GM23338 (cell line): ENCODE measurements around the gene LIMCH1. TPM values are rescaled to one million over a fixed set of nuclear protein-coding genes. Genes with fewer than 3 reads are reported as not detected.
"Not testable (repeated sequence)": the region's sequence is repeated elsewhere in the genome, so short reads cannot be mapped to it uniquely, and the experiment has no call there.

ENCODE experiments used
- ATAC-seq: fragments of 200-7000 bp; cut with Tn5 transposase; 3 replicates; pipeline ENCODE4 v1.9.1; 2020
- DNase-seq: peaks from one replicate; pipeline ENCODE4 v3.0.0-alpha.2; 2015; ENCODE audit warnings: low spot score
- H2AFZ ChIP-seq: fragments of 200-600 bp; sonication (generic); 2 replicates; pipeline ENCODE4 v1.8.0; 2016; ENCODE audit warnings: antibody characterized with exemption, mild to moderate bottlenecking, moderate library complexity
- H3F3A ChIP-seq: fragments of 200-600 bp; sonication (generic); replicated peaks from 2 replicates; pipeline ENCODE4 v1.8.0; 2017; ENCODE audit warnings: antibody characterized with exemption, mixed run types, low read depth
- H3K27ac ChIP-seq: fragments of 200-600 bp; sonication (generic); 2 replicates; pipeline ENCODE4 v1.6.1; 2016; ENCODE audit warnings: low read depth
- H3K27me3 ChIP-seq: fragments of 200-600 bp; sonication (generic); 2 replicates; pipeline ENCODE4 v1.8.0; 2016; ENCODE audit warnings: mild to moderate bottlenecking, mixed run types, moderate library complexity; ENCODE audit not compliant: insufficient read depth
- H3K36me3 ChIP-seq: fragments of 200-600 bp; sonication (generic); 2 replicates; pipeline ENCODE4 v1.8.0; 2016; ENCODE audit warnings: mild to moderate bottlenecking; ENCODE audit not compliant: insufficient read depth
- H3K4me1 ChIP-seq: fragments of 200-600 bp; sonication (generic); 2 replicates; pipeline ENCODE4 v1.8.0; 2016; ENCODE audit warnings: mild to moderate bottlenecking, moderate library complexity; ENCODE audit not compliant: insufficient read depth
- H3K4me2 ChIP-seq: fragments of 200-600 bp; sonication (generic); 2 replicates; pipeline ENCODE4 v1.7.1; 2017; ENCODE audit warnings: mixed run types
- H3K4me3 ChIP-seq: fragments of 200-600 bp; sonication (generic); 2 replicates; pipeline ENCODE4 v1.6.1; 2016; ENCODE audit warnings: mixed run types
- H3K79me2 ChIP-seq: fragments of 200-600 bp; sonication (generic); replicated peaks from 2 replicates; pipeline ENCODE4 v1.8.0; 2017; ENCODE audit warnings: mild to moderate bottlenecking; ENCODE audit not compliant: insufficient read depth
- H3K9me2 ChIP-seq: fragments of 200-600 bp; sonication (generic); 2 replicates; pipeline ENCODE4 v1.8.0; 2017; ENCODE audit not compliant: insufficient read depth
- H4K20me1 ChIP-seq: fragments of 200-600 bp; sonication (generic); replicated peaks from 2 replicates; pipeline ENCODE4 v1.8.0; 2017; ENCODE audit warnings: mild to moderate bottlenecking; ENCODE audit not compliant: insufficient read depth
- H3K27ac Mint-ChIP-seq: 2 replicates; pipeline ENCODE4 v1.8.0; 2020; ENCODE audit warnings: inconsistent platforms, mild to moderate bottlenecking, moderate library complexity, mixed read lengths
- H3K27me3 Mint-ChIP-seq: 3 replicates; pipeline ENCODE4 v1.8.0; 2022; ENCODE audit warnings: low read depth, mild to moderate bottlenecking, moderate library complexity, mixed read lengths, inconsistent platforms; ENCODE audit not compliant: insufficient read depth, poor library complexity
- H3K36me3 Mint-ChIP-seq: 3 replicates; pipeline ENCODE4 v1.8.0; 2021; ENCODE audit warnings: low read depth, mild to moderate bottlenecking, inconsistent platforms, moderate library complexity, mixed read lengths
- H3K4me1 Mint-ChIP-seq: 3 replicates; pipeline ENCODE4 v1.8.0; 2020; ENCODE audit warnings: mild to moderate bottlenecking, inconsistent platforms, mixed read lengths
- H3K4me3 Mint-ChIP-seq: 3 replicates; pipeline ENCODE4 v1.8.0; 2021; ENCODE audit warnings: moderate library complexity, mild to moderate bottlenecking, inconsistent platforms, mixed read lengths
- H3K9me3 Mint-ChIP-seq: 3 replicates; pipeline ENCODE4 v1.8.0; 2020; ENCODE audit warnings: moderate library complexity, mild to moderate bottlenecking, inconsistent platforms, mixed read lengths
- CREB1 ChIP-seq: fragments of 250-450 bp; sonication (Bioruptor Pico); IDR thresholded peaks from 2 replicates; pipeline ENCODE4 v1.5.0; 2020; ENCODE audit warnings: low read depth, mild to moderate bottlenecking, moderate library complexity
- EZH2 ChIP-seq: fragments of 200-600 bp; sonication (generic); IDR thresholded peaks from one replicate; pipeline ENCODE4 v1.8.0; 2017; ENCODE audit warnings: antibody characterized with exemption, mild to moderate bottlenecking, low read depth; ENCODE audit not compliant: unreplicated experiment
- EZH2phosphoT487 ChIP-seq: fragments of 200-600 bp; sonication (generic); IDR thresholded peaks from one replicate; pipeline ENCODE4 v1.8.1; 2018; ENCODE audit warnings: antibody characterized with exemption; ENCODE audit not compliant: unreplicated experiment
- JUNB ChIP-seq: IDR thresholded peaks from one replicate; pipeline ENCODE4 v1.6.1; 2016; ENCODE audit warnings: antibody characterized with exemption; ENCODE audit not compliant: unreplicated experiment
- NANOG ChIP-seq: IDR thresholded peaks from 2 replicates; pipeline ENCODE4 v1.6.1; 2016; ENCODE audit warnings: antibody characterized with exemption, borderline replicate concordance
- POLR2AphosphoS5 ChIP-seq: IDR thresholded peaks from 2 replicates; pipeline ENCODE4 v1.6.1; 2016; ENCODE audit warnings: antibody characterized with exemption, low read depth
- STAT1 ChIP-seq: IDR thresholded peaks from one replicate; pipeline ENCODE4 v1.6.1; 2016; ENCODE audit warnings: antibody characterized with exemption; ENCODE audit not compliant: unreplicated experiment
- polyA plus RNA-seq: library from polyadenylated mRNA; unstranded; fragments of >200 nt; fragmentation: Nextera tagmentation; extraction: Ambion mirVana; gene quantifications from 2 replicates; pipeline ENCODE4 v1.2.1, GENCODE V29; 2016
- total RNA-seq: library from RNA; depleted of rRNA; stranded (reverse); fragments of >200 nt; shearing (Covaris generic); gene quantifications from 2 replicates; pipeline ENCODE4 v1.2.3, GENCODE V29; 2014
- TF ChIP-seq, protein P1 (sequence below): fragments of 250-450 bp; sonication (Bioruptor Pico); IDR thresholded peaks from 2 replicates; pipeline ENCODE4 v1.5.0; 2020; ENCODE audit warnings: mild to moderate bottlenecking, moderate library complexity
- TF ChIP-seq, protein P2 (sequence below): IDR thresholded peaks from one replicate; pipeline ENCODE4 v1.6.1; 2018; ENCODE audit warnings: antibody characterized with exemption; ENCODE audit not compliant: unreplicated experiment
- TF ChIP-seq, protein P3 (sequence below), 2 experiments: fragments of 200-600 bp in 1 of 2; sonication (generic) in 1 of 2; conservative IDR thresholded peaks; 2 replicates each; pipeline versions ENCODE4 v1.5.1 to v1.6.1; 2016 to 2017; ENCODE audit warnings: antibody characterized with exemption in 2 of 2, low read depth in 2 of 2, mild to moderate bottlenecking in 2 of 2, moderate library complexity in 1 of 2

The LIMCH1 gene
- total and polyA plus RNA-seq, 2 experiments from 2014 or later = 1.5 TPM

GRCh38 chr4:41640906-41641305 lies 102.9 kb downstream of the LIMCH1 start (continued):
- TF ChIP-seq, protein P1, sequence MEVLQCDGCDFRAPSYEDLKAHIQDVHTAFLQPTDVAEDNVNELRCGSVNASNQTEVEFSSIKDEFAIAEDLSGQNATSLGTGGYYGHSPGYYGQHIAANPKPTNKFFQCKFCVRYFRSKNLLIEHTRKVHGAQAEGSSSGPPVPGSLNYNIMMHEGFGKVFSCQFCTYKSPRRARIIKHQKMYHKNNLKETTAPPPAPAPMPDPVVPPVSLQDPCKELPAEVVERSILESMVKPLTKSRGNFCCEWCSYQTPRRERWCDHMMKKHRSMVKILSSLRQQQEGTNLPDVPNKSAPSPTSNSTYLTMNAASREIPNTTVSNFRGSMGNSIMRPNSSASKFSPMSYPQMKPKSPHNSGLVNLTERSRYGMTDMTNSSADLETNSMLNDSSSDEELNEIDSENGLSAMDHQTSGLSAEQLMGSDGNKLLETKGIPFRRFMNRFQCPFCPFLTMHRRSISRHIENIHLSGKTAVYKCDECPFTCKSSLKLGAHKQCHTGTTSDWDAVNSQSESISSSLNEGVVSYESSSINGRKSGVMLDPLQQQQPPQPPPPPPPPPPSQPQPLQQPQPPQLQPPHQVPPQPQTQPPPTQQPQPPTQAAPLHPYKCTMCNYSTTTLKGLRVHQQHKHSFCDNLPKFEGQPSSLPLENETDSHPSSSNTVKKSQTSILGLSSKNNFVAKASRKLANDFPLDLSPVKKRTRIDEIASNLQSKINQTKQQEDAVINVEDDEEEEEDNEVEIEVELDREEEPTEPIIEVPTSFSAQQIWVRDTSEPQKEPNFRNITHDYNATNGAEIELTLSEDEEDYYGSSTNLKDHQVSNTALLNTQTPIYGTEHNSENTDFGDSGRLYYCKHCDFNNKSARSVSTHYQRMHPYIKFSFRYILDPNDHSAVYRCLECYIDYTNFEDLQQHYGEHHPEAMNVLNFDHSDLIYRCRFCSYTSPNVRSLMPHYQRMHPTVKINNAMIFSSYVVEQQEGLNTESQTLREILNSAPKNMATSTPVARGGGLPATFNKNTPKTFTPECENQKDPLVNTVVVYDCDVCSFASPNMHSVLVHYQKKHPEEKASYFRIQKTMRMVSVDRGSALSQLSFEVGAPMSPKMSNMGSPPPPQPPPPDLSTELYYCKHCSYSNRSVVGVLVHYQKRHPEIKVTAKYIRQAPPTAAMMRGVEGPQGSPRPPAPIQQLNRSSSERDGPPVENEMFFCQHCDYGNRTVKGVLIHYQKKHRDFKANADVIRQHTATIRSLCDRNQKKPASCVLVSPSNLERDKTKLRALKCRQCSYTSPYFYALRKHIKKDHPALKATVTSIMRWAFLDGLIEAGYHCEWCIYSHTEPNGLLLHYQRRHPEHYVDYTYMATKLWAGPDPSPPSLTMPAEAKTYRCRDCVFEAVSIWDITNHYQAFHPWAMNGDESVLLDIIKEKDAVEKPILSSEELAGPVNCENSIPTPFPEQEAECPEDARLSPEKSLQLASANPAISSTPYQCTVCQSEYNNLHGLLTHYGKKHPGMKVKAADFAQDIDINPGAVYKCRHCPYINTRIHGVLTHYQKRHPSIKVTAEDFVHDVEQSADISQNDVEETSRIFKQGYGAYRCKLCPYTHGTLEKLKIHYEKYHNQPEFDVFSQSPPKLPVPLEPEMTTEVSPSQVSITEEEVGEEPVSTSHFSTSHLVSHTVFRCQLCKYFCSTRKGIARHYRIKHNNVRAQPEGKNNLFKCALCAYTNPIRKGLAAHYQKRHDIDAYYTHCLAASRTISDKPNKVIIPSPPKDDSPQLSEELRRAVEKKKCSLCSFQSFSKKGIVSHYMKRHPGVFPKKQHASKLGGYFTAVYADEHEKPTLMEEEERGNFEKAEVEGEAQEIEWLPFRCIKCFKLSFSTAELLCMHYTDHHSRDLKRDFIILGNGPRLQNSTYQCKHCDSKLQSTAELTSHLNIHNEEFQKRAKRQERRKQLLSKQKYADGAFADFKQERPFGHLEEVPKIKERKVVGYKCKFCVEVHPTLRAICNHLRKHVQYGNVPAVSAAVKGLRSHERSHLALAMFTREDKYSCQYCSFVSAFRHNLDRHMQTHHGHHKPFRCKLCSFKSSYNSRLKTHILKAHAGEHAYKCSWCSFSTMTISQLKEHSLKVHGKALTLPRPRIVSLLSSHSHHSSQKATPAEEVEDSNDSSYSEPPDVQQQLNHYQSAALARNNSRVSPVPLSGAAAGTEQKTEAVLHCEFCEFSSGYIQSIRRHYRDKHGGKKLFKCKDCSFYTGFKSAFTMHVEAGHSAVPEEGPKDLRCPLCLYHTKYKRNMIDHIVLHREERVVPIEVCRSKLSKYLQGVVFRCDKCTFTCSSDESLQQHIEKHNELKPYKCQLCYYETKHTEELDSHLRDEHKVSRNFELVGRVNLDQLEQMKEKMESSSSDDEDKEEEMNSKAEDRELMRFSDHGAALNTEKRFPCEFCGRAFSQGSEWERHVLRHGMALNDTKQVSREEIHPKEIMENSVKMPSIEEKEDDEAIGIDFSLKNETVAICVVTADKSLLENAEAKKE = no peak
- TF ChIP-seq JUNB = no peak
- TF ChIP-seq NANOG = no peak
- TF ChIP-seq, protein P2, sequence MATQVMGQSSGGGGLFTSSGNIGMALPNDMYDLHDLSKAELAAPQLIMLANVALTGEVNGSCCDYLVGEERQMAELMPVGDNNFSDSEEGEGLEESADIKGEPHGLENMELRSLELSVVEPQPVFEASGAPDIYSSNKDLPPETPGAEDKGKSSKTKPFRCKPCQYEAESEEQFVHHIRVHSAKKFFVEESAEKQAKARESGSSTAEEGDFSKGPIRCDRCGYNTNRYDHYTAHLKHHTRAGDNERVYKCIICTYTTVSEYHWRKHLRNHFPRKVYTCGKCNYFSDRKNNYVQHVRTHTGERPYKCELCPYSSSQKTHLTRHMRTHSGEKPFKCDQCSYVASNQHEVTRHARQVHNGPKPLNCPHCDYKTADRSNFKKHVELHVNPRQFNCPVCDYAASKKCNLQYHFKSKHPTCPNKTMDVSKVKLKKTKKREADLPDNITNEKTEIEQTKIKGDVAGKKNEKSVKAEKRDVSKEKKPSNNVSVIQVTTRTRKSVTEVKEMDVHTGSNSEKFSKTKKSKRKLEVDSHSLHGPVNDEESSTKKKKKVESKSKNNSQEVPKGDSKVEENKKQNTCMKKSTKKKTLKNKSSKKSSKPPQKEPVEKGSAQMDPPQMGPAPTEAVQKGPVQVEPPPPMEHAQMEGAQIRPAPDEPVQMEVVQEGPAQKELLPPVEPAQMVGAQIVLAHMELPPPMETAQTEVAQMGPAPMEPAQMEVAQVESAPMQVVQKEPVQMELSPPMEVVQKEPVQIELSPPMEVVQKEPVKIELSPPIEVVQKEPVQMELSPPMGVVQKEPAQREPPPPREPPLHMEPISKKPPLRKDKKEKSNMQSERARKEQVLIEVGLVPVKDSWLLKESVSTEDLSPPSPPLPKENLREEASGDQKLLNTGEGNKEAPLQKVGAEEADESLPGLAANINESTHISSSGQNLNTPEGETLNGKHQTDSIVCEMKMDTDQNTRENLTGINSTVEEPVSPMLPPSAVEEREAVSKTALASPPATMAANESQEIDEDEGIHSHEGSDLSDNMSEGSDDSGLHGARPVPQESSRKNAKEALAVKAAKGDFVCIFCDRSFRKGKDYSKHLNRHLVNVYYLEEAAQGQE = no peak
- TF ChIP-seq, protein P3, sequence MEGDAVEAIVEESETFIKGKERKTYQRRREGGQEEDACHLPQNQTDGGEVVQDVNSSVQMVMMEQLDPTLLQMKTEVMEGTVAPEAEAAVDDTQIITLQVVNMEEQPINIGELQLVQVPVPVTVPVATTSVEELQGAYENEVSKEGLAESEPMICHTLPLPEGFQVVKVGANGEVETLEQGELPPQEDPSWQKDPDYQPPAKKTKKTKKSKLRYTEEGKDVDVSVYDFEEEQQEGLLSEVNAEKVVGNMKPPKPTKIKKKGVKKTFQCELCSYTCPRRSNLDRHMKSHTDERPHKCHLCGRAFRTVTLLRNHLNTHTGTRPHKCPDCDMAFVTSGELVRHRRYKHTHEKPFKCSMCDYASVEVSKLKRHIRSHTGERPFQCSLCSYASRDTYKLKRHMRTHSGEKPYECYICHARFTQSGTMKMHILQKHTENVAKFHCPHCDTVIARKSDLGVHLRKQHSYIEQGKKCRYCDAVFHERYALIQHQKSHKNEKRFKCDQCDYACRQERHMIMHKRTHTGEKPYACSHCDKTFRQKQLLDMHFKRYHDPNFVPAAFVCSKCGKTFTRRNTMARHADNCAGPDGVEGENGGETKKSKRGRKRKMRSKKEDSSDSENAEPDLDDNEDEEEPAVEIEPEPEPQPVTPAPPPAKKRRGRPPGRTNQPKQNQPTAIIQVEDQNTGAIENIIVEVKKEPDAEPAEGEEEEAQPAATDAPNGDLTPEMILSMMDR (conservative IDR thresholded peaks at IDR 0.05; ENCODE audit: low read depth in 2 of 2) = no peak
- no peak for TF ChIP-seq POLR2AphosphoS5
- no peak for TF ChIP-seq CREB1 (CRISPR knock-in tag)
- no peak for TF ChIP-seq EZH2phosphoT487
- TF ChIP-seq STAT1 = no peak
- TF ChIP-seq EZH2 = no peak

- H3K27me3 Mint-ChIP-seq, DNase-seq: not testable (repeated sequence)
These were observed 104.8 kb downstream of the LIMCH1 start for GRCh38 chr4:41642746-41643145.

More at GRCh38 chr4:41642746-41643145, 104.8 kb downstream of the LIMCH1 start:
- H3K9me3 Mint-ChIP-seq, H3K4me3 Mint-ChIP-seq, H3K79me2 ChIP-seq, H3K9me2 ChIP-seq, ATAC-seq, H3K36me3 ChIP-seq, H3K36me3 Mint-ChIP-seq, H2AFZ ChIP-seq, H3F3A ChIP-seq, H4K20me1 ChIP-seq, H3K27ac ChIP-seq, H3K4me2 ChIP-seq, H3K27ac Mint-ChIP-seq, H3K4me3 ChIP-seq: not testable (repeated sequence)
- Histone ChIP-seq H3K27me3 (peaks cover 11% of the 10 kb centered on the region), H3K4me1 (peaks cover 15% of the 10 kb centered on the region)
- peaks cover 20% of the 10 kb centered on the region for H3K4me1 Mint-ChIP-seq
